ENCODE measurements around the gene COL4A1.

COL4A1 gene

GRCh38 chr13:110276553-110276950 is 30.4 kb downstream of the COL4A1 start:
- Histone ChIP-seq H3K79me2 (ENCODE audit: insufficient read depth, low read depth) (no peaks in the 10 kb centered on the region), H3K9ac (no peak overlapping the region), H3K4me3 (IDR thresholded peaks at IDR 0.05; ENCODE audit: insufficient read depth, low read depth, low read length) (no peak overlapping the region), H3K4me2 (no peak overlapping the region), H3K27ac (no peak overlapping the region), H3K36me3 (ENCODE audit: insufficient read depth) (no peaks in the 10 kb centered on the region), H3K4me1 (ENCODE audit: low read depth, poor library complexity, severe bottlenecking) (no peaks in the 10 kb centered on the region), H3K27me3 (ENCODE audit: insufficient read depth, low read depth) (no peaks in the 10 kb centered on the region), H2AFZ (ENCODE audit: low read depth) (no peak overlapping the region), H4K20me1 (ENCODE audit: insufficient read depth) (no peaks in the 10 kb centered on the region)
- no peak for TF ChIP-seq CTCF (conservative IDR thresholded peaks at IDR 0.05; ENCODE audit: low read depth, low read length)

GRCh38 chr13:110275931-110276552 is 30.9 kb downstream of the COL4A1 start:
- H3K4me3 ChIP-seq (IDR thresholded peaks at IDR 0.05; ENCODE audit: insufficient read depth, low read depth, low read length) = no peak overlapping the region
- no peaks in the 10 kb centered on the region for H4K20me1 ChIP-seq (ENCODE audit: insufficient read depth)
- H3K4me2 ChIP-seq = no peak overlapping the region
- no peaks in the 10 kb centered on the region for H3K79me2 ChIP-seq (ENCODE audit: insufficient read depth, low read depth)
- H3K27ac ChIP-seq = no peak overlapping the region
- H2AFZ ChIP-seq (ENCODE audit: low read depth) = no peak overlapping the region
- no peaks in the 10 kb centered on the region for H3K27me3 ChIP-seq (ENCODE audit: insufficient read depth, low read depth)
- no peak overlapping the region for H3K9ac ChIP-seq
- TF ChIP-seq CTCF (conservative IDR thresholded peaks at IDR 0.05; ENCODE audit: low read depth, low read length) = no peak
- H3K36me3 ChIP-seq (ENCODE audit: insufficient read depth) = no peaks in the 10 kb centered on the region
- H3K4me1 ChIP-seq (ENCODE audit: low read depth, poor library complexity, severe bottlenecking) = no peaks in the 10 kb centered on the region

- no peak overlapping the region for H3K9ac ChIP-seq
- H2AFZ ChIP-seq (ENCODE audit: low read depth) = no peak overlapping the region
- H3K4me2 ChIP-seq = no peak overlapping the region
- no peak overlapping the region for H3K4me3 ChIP-seq (IDR thresholded peaks at IDR 0.05; ENCODE audit: insufficient read depth, low read depth, low read length)
- no peaks in the 10 kb centered on the region for H3K79me2 ChIP-seq (ENCODE audit: insufficient read depth, low read depth)
- no peaks in the 10 kb centered on the region for H3K4me1 ChIP-seq (ENCODE audit: low read depth, poor library complexity, severe bottlenecking)
- no peaks in the 10 kb centered on the region for H4K20me1 ChIP-seq (ENCODE audit: insufficient read depth)
- no peak overlapping the region for H3K27ac ChIP-seq
- TF ChIP-seq CTCF (conservative IDR thresholded peaks at IDR 0.05; ENCODE audit: low read depth, low read length) = no peak
- H3K27me3 ChIP-seq (ENCODE audit: insufficient read depth, low read depth) = no peaks in the 10 kb centered on the region
- no peaks in the 10 kb centered on the region for H3K36me3 ChIP-seq (ENCODE audit: insufficient read depth)
Observed at GRCh38 chr13:110274687-110275086, 32.3 kb downstream of the COL4A1 start.

- H3K36me3 ChIP-seq (ENCODE audit: insufficient read depth) = no peaks in the 10 kb centered on the region
- no peaks in the 10 kb centered on the region for H3K79me2 ChIP-seq (ENCODE audit: insufficient read depth, low read depth)
- no peak overlapping the region for H3K4me2 ChIP-seq
- H2AFZ ChIP-seq (ENCODE audit: low read depth) = no peak overlapping the region
- TF ChIP-seq CTCF (conservative IDR thresholded peaks at IDR 0.05; ENCODE audit: low read depth, low read length) = no peak
- H3K27me3 ChIP-seq (ENCODE audit: insufficient read depth, low read depth) = no peaks in the 10 kb centered on the region
- no peaks in the 10 kb centered on the region for H4K20me1 ChIP-seq (ENCODE audit: insufficient read depth)
- H3K4me3 ChIP-seq (IDR thresholded peaks at IDR 0.05; ENCODE audit: insufficient read depth, low read depth, low read length) = no peak overlapping the region
- no peak overlapping the region for H3K9ac ChIP-seq
- H3K4me1 ChIP-seq (ENCODE audit: low read depth, poor library complexity, severe bottlenecking) = no peaks in the 10 kb centered on the region
- H3K27ac ChIP-seq = no peak overlapping the region
Observed at GRCh38 chr13:110273254-110273653, 33.7 kb downstream of the COL4A1 start.
